Measurements from ENCODE around the gene RBMS1. TPM values are rescaled to one million over a fixed set of nuclear protein-coding genes. Genes with fewer than 3 reads are reported as not detected.

Gene RBMS1
- total RNA-seq, 1 experiment from 2014 or later, result 77.5 TPM

DNA sequence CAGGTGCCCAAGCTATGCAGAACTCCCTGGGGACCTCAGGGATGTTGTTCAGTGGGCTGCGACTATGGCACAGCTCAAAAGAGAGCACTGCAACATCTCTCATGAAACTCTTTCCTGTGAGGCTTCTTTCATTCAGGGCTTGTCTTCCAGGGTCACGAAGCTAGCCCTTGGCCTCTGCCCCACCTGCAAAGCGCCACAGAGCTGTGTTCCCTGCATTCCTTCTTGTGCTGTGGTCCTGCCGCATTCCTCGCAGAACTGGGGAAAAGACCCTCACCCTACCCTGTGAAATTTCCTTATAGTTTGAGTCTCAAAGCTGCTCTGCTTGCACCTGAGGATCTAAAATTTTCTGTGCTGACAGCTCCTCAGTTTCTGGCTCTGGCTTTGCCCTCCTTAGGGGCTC lies 267.2 kb downstream of the RBMS1 start:
- Histone ChIP-seq H3K4me2 (ENCODE audit: insufficient read depth, insufficient read length, low read length) (no peak overlapping the region), H3T11ph (ENCODE audit: low read length) (no peak overlapping the region), H3K14ac (ENCODE audit: insufficient read depth, low read length) (no peak overlapping the region; the same call in 1 of the 2 replicates), H4K20me1 (ENCODE audit: control insufficient read depth, insufficient read depth, insufficient read length) (no peaks in the 10 kb centered on the region), H3K4ac (ENCODE audit: low read depth, low read length) (no peak overlapping the region), H2BK5ac (ENCODE audit: insufficient read length, low read length) (no peak overlapping the region), H4K5ac (ENCODE audit: insufficient read length, low read depth, low read length) (no peak overlapping the region), H3K23ac (ENCODE audit: insufficient read length, low read depth, low read length) (no peak overlapping the region), H2AFZ (ENCODE audit: low read length) (no peak overlapping the region), H3K79me2 (ENCODE audit: insufficient read depth, low read length) (no peaks in the 10 kb centered on the region; the same call in 1 of the 2 replicates), H3K9me3 (ENCODE audit: control insufficient read depth, low read depth, low read length) (no peaks in the 10 kb centered on the region), H3K18ac (ENCODE audit: insufficient read length, low read depth, low read length) (no peak overlapping the region), H3K27ac (ENCODE audit: insufficient read length, low read depth, low read length) (no peak overlapping the region), H3K27me3 (ENCODE audit: insufficient read depth, low read length) (no peaks in the 10 kb centered on the region), H2BK120ac (ENCODE audit: low read depth, low read length, poor library complexity, severe bottlenecking) (no peak overlapping the region), H2BK15ac (ENCODE audit: low read depth, low read length) (no peak overlapping the region), H3K4me1 (ENCODE audit: insufficient read depth, low read length) (no peaks in the 10 kb centered on the region), H3K79me1 (ENCODE audit: insufficient read depth, low read depth, low read length, poor library complexity, severe bottlenecking) (no peaks in the 10 kb centered on the region), H2BK12ac (ENCODE audit: insufficient read length, low read depth, low read length) (no peak overlapping the region), H3K9ac (ENCODE audit: extremely low read depth, insufficient read length, low read length) (no peak overlapping the region), H4K8ac (replicated peaks; ENCODE audit: insufficient read length, low read depth, low read length) (no peak overlapping the region), H2AK5ac (ENCODE audit: insufficient read length, low read length) (no peak overlapping the region), H4K91ac (ENCODE audit: insufficient read length, low read depth, low read length) (no peak overlapping the region), H2BK20ac (ENCODE audit: low read depth, low read length, poor library complexity, severe bottlenecking) (no peak overlapping the region), H3K23me2 (ENCODE audit: insufficient read length, low read depth, low read length, poor library complexity, severe bottlenecking) (no peaks in the 10 kb centered on the region), H3K56ac (ENCODE audit: insufficient read length, low read depth, low read length) (no peak overlapping the region)
- H3K27ac Mint-ChIP-seq, result peak overlapping the region in 1 of 3 experiments; percentile 40; a peak in 2 of 7 replicates
- no peaks in the 10 kb centered on the region for H3K27me3 Mint-ChIP-seq (ENCODE audit: low read depth)
- H3K4me3 Mint-ChIP-seq, result no peak overlapping the region
- H3K4me1 Mint-ChIP-seq, result peaks cover 3 to 6% of the 10 kb centered on the region in 2 experiments
- no peak for DNase-seq
- no peaks in the 10 kb centered on the region for H3K9me3 Mint-ChIP-seq
- WGBS (ENCODE audit: extremely low coverage, insufficient read length, low lambda C conversion rate), result no CpG with 5 or more reads among the region's 5 CpGs
- no peaks in the 10 kb centered on the region for H3K36me3 Mint-ChIP-seq (ENCODE audit: insufficient read depth in 1 of 3, low read depth in 3 of 3)
- TF ChIP-seq, protein P1, sequence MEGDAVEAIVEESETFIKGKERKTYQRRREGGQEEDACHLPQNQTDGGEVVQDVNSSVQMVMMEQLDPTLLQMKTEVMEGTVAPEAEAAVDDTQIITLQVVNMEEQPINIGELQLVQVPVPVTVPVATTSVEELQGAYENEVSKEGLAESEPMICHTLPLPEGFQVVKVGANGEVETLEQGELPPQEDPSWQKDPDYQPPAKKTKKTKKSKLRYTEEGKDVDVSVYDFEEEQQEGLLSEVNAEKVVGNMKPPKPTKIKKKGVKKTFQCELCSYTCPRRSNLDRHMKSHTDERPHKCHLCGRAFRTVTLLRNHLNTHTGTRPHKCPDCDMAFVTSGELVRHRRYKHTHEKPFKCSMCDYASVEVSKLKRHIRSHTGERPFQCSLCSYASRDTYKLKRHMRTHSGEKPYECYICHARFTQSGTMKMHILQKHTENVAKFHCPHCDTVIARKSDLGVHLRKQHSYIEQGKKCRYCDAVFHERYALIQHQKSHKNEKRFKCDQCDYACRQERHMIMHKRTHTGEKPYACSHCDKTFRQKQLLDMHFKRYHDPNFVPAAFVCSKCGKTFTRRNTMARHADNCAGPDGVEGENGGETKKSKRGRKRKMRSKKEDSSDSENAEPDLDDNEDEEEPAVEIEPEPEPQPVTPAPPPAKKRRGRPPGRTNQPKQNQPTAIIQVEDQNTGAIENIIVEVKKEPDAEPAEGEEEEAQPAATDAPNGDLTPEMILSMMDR (conservative IDR thresholded peaks at IDR 0.05), result no peak

Measured in H9 (cell line).